Lung microvascular endothelial cell (primary cell): Measurements from ENCODE around the gene CNTNAP2. TPM values are rescaled to one million over a fixed set of nuclear protein-coding genes. Genes with fewer than 3 reads are reported as not detected.

Experiments used
- DNase-seq, 2 donors: peaks; one replicate each; pipeline versions ENCODE4 v3.0.0 to v3.0.0-alpha.2; 2010; ENCODE audit warnings: low read depth in 2 of 2
- total RNA-seq: library from RNA; depleted of rRNA; stranded (reverse); fragments of >200 nt; gene quantifications from 2 replicates; pipeline ENCODE4 v1.2.1, GENCODE V29; 2014

The CNTNAP2 gene
- total RNA-seq, 1 donor from 2014 or later, result under 0.01 TPM

DNA sequence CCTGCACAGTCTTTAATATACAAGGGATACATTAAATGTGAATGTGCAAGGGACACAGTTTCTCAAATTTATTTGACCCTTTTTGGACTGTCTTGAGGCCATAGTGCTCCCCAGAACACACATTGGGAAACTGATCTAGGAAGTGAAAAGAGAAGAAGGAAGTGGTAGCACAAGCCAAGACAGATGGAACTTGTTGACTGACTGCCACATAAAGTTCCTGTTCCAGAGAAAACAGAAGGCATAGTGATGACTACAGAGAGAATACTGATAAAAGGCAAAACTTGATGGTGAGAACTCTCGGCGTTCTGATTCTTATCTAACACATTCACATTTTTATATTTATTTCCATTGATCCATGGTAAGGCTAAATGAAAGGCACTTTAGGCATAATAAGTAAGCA lies 1216.4 kb downstream of the CNTNAP2 start:
- no peak for DNase-seq

DNA sequence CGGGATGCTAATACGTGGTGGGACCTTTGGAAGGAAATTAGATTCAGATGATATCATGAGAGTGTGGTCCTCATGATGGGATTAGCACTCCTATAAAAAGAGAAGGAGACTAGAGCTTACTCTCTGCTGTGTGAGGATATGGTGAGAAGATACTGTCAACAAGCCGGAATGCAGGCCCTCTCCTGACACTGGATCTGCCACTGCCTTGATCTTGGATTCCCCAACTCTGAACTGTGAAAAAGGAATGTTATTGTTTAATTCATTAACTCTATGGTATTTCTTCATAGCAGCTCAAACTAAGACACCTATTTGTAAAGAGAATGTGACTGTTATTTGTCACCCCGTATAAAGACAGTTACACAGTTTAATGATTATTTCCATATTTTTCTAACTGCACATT lies 1246.5 kb downstream of the CNTNAP2 start:
- no peak for DNase-seq

- DNase-seq, result no peak
Observed at GRCh38 chr7:147376192-147376591, 1259.6 kb downstream of the CNTNAP2 start.

DNA sequence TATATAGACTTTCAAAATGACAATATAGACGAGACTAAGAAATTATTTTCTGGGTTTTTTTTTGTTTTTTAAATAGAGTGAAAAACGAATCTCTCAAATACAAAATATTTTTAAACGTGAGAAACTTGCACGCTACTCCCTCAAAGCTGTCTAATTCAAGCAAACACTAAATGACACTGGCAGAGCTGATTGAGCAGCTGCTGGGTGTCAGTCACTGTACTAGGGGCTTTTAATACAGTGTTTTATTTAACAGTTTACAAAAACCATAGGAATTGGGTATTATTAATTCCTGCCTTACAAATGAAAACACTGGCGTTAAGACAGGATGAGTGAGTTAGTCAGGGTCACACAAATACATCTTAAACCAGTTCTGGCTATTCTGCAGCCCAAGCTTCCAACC lies 1264.3 kb downstream of the CNTNAP2 start:
- no peak for DNase-seq

- no peak for DNase-seq
Observed at GRCh38 chr7:147394329-147394728, 1277.7 kb downstream of the CNTNAP2 start.

- no peak for DNase-seq
Observed at GRCh38 chr7:147400221-147400689, 1283.7 kb downstream of the CNTNAP2 start.

DNA sequence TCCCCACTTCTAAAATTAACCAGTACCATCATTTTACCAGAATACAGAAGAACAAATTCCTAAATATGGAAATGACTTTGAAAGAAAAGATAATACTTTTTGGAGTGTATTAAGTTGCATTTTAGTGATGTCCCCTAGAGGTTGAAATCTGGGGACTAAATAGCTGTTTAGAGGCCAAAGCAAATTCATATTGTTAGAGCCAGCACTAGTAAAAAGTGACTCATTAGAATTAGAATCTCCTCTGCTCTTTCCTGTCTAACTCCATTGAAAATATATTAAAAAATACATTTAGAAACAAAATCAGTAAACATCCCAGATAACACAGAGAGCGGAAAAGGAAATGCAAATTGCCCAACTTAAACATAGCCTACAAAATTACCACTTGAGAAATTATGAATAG lies 1284.3 kb downstream of the CNTNAP2 start:
- DNase-seq, result no peak

- DNase-seq, result no peak
Observed at GRCh38 chr7:147405621-147406020, 1289.0 kb downstream of the CNTNAP2 start.

- no peak for DNase-seq
Observed at GRCh38 chr7:147406521-147407135, 1290.0 kb downstream of the CNTNAP2 start.

DNA sequence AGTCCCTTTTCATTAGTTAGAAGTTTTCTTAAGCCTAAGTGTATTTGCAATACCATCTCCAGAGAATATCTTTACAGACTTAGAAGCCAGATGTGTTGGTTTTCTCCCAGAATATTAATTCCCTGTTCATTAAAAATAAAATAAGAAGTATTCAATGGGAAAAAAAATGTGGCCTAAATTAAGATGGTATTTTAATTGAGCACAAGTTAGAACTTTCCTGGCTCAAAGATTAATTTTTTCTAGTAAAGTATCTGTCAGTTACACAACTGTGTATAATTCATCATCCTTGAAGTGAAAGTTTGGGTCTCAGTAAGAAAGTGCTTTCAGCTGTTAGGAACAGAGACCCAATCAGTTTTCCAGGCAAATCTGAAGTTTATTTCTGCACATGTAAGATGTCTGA lies 1294.5 kb downstream of the CNTNAP2 start:
- DNase-seq, result no peak

- DNase-seq, result no peak
Observed at GRCh38 chr7:147412109-147412508, 1295.5 kb downstream of the CNTNAP2 start.

DNA sequence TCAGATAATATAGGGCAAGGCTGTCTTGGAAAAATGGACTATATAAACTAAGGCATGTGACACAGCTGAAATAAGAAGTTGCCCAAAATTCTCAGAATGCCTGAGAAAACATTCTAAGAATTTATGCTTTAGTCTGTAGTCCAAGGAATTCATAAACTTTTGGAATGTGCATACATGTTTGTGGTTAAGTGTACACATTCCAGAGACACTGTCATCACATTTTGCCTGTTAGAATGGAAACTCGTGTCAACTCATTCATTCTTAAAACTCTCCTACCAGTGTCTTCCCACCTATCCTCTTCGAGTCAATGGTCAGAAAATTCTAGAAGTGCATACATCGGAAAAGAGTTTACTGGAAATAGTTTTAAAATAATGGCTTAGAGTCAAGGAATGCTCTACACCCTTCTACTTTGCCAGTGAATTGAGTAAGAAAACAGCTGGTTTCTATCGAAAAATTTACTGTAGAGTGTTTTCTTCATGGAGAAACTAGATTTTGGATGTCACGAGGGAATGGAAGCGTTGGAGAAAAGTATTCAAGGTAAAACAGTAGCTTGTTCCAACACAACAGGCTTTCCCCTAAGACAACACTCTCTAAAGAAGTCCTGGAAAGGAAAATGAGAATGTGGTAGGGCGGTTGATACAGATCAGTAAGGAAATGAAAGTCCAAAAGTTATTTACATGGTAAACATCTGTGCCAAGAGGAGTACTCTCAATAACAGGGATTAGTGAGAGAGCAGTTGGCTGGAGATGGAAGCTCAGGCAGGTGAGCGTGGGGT lies 1296.4 kb downstream of the CNTNAP2 start:
- no peak for DNase-seq

GRCh38 chr7:147413557-147413870 lies 1296.9 kb downstream of the CNTNAP2 start:
- DNase-seq, result no peak

GRCh38 chr7:147415991-147416390 lies 1299.4 kb downstream of the CNTNAP2 start:
- DNase-seq, result no peak

GRCh38 chr7:147418966-147419365 lies 1302.4 kb downstream of the CNTNAP2 start:
- no peak for DNase-seq

DNA sequence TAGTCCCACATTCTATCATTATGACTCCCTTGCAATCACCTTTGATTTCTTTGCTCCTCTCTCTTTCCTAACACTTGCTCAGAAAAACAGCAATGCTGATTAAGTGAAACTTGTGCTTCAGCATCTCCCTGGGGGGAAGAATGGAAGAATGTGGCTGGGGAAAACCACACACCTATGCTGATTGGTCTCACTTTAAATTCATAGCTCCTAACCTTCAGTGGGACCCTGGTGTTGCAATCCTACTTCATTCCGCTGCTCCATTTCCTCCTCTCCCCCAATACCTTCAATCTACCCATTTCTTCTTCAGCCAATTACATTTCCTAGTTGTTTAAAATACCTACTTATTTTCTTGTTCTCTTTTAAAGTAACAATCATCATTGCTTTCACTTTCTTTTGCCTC lies 1307.3 kb downstream of the CNTNAP2 start:
- DNase-seq, result no peak

GRCh38 chr7:147428075-147428474 lies 1311.5 kb downstream of the CNTNAP2 start:
- DNase-seq, result no peak

- DNase-seq, result no peak
Observed at GRCh38 chr7:147429961-147430360, 1313.4 kb downstream of the CNTNAP2 start.

- no peak for DNase-seq
Observed at GRCh38 chr7:147432079-147432478, 1315.5 kb downstream of the CNTNAP2 start.

DNA sequence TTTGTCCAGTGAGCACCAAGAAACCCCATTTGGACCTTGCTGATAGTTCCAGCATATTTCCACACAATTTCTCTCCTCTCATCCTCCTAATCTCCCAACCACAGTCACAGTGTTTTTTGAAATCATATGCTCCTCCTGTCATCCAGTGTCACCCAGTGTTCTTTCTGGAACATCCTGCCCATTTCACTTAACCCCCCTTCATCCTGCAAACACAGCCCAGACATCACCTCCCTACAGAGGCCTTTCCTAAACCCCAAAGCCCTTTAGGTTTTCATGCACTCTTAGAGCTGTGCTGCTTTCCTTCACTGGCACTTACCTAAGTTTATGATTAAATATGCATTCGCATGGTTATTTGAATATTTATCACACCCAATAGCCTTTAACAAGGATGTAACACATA lies 1316.0 kb downstream of the CNTNAP2 start:
- no peak for DNase-seq

DNA sequence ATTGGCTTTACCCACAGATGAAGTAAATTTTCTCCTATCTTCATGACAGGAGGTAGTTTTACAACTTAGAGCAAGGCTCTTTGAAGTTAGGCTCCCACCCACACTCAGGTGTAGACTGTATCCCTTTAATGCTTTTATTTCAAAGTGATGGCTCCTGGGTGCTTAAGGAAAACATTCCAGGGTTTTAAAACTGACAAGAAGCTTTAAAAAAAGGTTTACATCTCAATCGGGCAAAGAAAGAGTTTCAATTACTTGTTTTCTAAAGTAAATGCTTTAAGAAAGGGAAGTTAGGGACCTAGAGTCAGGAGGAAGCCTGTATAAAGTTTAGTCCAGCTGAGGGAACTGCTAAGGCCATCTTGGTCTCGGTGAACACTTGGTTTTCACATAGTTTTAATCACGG lies 1320.1 kb downstream of the CNTNAP2 start:
- no peak for DNase-seq

DNA sequence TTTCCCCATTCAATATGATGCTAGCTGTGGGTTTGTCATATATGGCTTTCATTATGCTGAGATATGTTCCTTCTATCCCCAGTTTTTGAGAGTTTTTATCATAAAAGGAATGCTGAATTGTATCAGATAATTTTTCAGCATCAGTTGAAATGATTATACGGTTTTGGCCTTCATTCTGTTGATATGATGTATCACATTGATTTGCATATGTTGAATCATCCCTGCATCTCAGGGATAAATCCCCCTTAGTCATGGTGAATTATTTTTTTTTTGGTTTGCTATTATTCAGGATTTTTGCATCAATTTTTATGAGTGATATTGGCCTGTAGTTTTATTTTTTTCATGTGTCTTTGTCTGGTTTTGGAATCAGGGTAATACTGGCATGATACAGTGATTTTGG lies 1321.6 kb downstream of the CNTNAP2 start:
- DNase-seq, result no peak

DNA sequence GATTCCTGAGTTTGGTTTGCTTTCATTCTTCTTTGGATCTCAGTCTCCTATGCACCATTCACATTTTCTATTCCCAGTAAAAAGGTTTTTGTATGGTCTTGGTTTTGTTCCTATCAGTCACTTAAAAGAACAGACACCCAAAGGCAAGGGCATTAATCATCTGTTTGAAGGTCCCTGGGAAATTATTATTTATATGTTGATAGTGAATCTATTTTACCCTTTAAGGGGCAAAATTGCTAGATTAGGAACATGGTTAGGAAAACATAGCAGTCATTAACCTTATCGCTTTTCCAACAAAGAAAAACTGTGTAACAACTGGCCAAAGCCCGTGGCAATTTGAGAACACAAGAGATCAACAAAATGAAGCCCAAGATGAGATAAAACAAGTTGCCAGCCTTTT lies 1327.3 kb downstream of the CNTNAP2 start:
- no peak for DNase-seq
